GM21717 (cell line): Measurements from ENCODE around the gene NCR2.
"Not testable (repeated sequence)": the region's sequence is repeated elsewhere in the genome, so short reads cannot be mapped to it uniquely, and the experiment has no call there.

Source experiments
- ATAC-seq: cut with Tn5 transposase; IDR thresholded peaks from one replicate; pipeline ENCODE4 v1.9.1; 2021; ENCODE audit warnings: mild to moderate bottlenecking, moderate library complexity; ENCODE audit not compliant: unreplicated experiment

The NCR2 gene, protein sequence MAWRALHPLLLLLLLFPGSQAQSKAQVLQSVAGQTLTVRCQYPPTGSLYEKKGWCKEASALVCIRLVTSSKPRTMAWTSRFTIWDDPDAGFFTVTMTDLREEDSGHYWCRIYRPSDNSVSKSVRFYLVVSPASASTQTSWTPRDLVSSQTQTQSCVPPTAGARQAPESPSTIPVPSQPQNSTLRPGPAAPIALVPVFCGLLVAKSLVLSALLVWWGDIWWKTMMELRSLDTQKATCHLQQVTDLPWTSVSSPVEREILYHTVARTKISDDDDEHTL

DNA sequence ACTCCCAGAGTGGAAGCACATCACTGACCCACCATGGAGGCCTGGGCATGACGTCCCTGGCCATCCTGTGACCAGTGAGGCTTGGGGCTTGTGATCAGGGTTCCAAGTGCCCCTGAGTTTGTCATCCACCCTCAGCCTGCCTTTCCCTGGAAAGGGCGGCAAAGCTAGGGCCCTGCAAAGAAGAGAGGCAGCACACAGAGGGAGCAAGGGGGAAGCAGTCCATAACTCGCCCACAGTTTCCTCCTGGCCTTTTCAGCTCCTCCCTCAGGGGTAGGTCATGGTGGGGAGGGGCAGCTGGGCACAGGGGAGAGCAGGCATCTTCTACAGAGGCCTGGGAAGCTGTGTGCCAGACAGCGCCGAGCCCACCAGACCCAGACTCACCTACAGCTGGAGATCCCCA lies at the start of gene NCR2:
TSS of gene NCR2 (plus strand) at position 313 of the 400 bp plus-strand sequence. CDS start 269 bp downstream, outside the sequence.
- no peak for ATAC-seq

DNA sequence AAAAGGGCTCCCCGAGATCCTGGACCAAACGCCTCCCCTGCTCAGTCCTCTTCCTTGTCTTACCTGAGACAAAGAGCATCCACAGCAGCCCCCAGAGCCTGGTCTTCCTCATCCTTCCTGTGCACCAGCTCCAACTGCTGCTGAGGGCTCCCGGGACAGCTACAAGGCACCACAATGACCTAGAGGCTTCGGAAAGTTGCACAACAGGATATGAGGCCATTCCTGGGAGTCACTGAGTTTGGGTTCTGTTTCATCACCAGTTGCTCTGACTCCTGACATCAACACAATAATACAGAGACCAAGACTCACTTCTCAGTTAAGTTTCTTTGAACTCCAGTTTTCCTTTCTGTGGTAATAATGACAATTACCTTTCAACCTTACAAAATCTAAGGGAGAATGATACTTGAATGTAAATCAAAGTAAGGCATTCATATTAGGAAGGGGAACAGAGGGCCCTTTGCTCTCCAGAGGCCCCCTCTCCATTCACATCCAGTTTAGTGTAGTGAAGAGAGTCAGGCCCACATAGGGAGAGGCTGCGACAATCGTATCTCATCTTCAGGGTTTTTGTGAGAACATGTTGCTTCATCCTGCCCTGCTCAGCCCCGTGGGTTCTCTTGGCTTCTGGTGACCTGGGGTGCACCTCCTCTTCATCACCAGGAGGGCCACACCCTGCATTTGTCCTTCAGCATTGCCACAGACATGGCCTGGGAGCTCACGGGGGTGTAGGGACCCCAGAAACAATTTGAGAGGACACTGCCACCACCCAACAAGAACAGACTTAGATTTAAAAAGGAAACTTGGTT lies 48.7 kb upstream of the NCR2 start, which contains the start of gene TREM1:
TSS of gene TREM1 (minus strand) at position 139 of the 803 bp plus-strand sequence. CDS start at position 112, 27 bp downstream.
- no peak for ATAC-seq

DNA sequence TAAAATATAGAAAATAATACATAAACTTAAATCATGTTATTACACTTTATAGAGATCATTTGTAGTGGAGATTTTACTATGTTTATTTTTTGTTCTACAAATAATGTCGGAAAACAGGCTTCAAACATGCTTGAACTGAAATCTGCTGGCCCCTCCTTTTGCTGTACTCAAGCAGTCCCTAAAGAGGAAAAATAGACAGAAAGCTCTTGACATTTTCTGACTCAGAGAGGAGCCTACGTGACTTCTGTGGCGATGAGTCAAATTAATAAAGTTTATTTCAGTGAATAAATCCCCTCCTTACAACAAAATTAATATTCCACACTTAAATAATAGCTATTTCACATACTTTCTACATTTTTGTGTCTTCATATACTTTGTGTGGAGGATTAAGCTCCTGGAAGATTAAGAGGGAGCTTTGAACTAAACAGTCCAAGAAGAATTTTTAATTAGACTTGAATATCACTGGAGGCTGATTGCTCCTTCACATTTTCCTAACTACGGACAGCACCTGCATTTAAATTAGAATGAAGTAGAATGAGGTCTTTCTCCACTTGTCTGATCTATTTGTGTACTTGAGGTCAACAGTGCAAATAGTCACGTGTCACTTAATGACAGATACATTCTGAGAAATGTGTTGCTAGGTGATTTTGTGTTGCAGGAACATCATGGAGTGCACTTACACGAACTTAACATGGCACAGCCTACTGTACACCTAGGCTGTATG lies 47.2 kb upstream of the NCR2 start:
- no peak for ATAC-seq

DNA sequence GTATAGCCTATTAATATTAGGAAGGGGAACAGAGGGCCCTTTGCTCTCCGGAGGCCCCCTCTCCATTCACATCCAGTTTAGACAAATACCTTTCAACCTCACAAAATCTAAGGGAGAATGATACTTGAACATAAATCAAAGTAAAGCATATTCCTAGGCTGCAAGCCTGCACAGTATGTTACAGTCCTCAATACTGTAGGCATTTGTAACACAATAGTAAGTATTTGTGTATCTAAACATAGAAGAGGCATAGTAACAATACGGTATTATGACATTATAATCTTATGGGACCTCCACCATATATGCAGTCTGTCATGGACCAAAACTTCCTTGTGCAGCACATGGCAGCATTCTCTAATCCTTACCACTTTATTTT lies 46.7 kb upstream of the NCR2 start:
- no peak for ATAC-seq

DNA sequence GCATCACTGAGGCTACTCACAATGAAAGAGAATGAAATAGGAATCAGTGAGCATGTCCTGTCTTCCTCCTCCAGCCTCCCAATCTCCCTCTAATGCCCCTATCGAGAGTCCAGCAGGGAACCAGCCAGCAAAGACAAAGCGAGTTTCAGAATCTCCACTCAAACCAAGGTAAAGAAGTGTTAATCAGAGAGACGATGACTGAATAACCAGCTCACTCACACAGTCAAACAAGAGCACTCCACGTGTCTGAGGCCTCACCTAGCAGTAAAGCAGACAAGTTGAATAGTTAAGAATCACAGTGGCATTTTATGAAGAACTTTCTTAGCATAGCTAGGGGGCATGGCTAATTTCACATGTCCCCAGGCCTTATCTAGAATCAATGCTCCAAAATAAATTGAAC lies 45.6 kb upstream of the NCR2 start:
- ATAC-seq, result no peak

DNA sequence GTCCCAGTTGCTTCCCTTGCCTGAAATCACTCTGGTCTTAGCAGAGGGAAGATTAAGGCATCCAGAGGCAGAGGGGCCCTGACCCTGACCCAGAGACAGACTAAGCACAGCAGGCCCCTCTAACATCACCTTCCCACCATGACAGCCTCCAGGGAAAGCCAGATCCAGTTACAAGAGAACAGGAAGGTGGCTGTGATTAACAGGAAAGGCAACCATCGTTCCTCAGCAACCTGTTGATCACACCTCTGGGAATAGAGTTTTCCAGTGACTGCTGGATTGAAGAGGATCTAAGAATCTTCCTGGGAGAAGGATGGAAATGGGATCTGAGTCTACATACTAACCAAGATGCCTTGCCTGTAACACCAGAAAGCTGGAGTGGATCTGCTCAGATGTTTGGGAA lies 43.7 kb upstream of the NCR2 start:
- no peak for ATAC-seq

DNA sequence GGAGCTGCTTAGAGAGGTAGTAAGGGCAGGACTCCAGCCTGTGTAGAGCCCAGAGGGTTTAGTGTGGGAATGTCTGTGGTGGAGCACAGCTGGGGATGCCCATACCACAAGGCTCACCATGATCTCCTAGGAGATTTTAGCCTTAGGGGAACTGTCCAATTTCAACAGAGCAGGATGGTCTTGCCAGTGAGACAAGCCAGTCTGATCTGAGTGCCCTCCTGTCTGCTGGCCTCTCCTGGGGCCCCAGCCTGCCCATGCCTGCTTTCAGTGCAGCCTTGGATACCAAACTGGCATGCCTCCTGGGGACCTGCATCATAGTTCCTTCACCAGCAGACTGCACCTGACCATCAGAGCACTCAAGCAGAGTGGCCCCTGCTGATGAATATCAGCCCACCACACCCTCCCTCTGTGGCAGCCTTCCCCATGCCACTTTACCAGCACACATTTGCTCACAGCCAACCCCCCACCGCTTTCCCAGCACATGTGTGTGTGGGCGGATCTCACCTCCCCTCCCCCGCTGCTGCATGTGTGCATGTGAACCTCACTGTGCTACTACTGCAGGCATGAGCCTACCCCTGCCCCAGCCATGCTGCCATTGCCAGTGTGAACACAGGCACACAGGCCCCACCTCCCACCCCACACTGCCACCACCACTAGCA lies 41.1 kb upstream of the NCR2 start:
- ATAC-seq, result no peak

DNA sequence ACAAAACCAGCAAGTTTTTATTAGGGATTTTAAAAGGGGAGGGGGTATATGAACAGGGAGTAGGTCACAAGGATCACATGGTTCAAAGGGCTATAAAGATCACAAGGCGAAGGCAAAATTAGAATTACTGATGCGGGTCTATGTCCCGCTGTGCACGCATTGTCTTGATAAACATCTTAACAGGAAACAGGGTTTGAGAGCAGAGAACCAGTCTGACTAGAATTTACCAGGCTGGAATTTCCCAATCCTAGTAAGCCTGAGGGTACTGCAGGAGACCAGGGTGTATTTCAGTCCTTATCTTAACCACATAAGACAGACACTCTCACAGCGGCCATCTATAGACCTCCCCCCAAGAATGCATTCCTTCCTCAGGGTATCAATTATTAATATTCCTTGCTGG lies 38.2 kb upstream of the NCR2 start:
- ATAC-seq, result not testable (repeated sequence)

DNA sequence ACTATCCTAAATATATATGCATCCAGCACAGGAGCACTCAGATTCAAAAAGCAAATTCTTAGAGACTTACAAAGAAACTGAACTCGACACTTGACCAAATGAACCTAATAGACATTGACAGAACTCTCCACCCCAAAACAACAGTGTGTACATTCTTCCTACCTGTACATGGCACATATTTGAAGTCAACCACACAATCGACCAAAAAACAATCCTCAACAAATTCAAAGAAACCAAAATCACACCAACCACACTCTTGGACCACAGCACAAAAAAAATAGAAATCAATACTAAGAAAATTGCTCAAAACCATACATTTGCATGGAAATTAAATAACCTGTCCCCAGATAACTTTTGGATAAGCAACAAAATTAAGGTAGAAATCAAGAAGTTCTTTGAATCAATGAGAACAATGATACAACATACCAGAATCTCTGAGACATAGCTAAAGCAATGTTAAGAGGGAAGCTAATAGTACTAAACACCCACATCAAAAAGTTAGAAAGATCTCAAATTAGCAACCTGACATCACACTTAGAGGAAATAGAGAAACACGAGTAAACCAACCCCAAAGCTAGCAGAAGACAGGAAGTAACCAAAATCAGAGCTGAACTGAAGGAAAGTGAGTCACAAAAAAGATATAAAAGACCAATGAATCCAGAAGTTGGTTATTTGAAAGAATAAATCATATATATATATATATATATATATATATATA lies 36.5 kb upstream of the NCR2 start:
- no peak for ATAC-seq

DNA sequence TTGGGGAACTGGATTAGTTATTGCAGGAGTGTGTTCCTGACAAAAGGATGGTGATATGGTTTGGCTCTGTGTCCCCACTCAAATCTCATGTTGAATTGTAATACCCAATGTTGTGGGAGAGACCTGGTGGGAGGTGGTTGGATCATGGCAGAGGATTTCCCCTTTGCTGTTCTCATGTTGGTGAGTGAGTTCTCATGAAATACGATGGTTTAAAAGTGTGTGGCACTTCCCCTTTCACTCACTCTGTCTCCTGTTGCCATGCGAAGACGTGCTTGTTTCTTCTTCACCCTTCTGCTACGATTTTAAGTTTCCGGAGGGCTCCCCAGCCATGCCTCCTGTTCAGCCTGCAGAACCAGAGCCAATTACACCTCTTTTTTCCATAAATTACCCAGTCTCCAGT lies 32.8 kb upstream of the NCR2 start:
- ATAC-seq, result no peak

DNA sequence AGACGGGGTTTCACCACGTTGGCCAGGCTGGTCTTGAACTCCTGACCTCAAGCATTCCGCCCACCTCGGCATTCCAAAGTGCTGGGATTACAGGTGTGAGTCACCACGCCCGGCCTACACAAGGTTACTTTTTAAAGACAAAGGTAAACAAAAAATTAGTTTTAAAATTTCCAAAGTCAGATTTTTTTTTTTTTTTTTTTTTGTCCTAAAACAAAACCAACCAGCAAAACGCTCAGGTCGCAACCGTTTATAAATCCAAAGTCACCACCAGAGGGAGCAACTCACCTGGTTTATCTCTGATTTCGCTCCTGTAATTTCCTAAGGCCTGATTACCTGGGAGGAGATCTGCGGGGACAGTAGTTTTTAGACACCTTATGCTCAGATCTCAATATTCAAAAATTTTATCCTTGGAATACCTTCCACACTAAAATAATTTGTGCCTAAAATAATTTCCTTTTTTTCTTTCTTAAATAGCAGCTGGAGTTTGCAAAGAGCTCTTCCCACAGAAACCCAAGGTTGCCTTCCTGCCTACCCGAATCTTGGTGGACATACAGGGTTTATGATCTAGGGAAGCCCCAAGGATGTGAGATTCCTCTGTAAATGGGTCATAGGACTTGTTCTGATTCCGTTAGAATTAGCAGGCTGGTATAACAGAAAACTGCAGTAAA lies 29.1 kb upstream of the NCR2 start:
- ATAC-seq, result no peak

DNA sequence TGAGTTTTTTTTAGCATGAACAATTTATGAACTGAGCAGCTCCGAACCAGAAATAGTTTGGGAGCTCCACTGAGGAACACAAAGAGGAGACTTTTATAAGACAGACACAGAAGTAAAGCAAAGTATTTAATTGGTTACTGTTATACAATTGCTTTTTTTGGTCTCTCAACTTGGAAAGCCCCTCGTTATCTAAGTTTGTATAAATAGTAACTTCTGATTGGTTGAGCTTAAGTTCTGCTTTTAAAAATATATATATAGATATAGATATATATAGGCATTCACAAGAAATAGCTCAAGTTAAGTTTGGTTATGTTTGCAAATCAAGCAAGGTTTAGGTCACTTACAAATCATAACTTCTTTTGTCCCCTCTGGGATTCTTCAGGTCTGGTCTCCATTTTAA lies 20.2 kb upstream of the NCR2 start:
- ATAC-seq, result no peak

DNA sequence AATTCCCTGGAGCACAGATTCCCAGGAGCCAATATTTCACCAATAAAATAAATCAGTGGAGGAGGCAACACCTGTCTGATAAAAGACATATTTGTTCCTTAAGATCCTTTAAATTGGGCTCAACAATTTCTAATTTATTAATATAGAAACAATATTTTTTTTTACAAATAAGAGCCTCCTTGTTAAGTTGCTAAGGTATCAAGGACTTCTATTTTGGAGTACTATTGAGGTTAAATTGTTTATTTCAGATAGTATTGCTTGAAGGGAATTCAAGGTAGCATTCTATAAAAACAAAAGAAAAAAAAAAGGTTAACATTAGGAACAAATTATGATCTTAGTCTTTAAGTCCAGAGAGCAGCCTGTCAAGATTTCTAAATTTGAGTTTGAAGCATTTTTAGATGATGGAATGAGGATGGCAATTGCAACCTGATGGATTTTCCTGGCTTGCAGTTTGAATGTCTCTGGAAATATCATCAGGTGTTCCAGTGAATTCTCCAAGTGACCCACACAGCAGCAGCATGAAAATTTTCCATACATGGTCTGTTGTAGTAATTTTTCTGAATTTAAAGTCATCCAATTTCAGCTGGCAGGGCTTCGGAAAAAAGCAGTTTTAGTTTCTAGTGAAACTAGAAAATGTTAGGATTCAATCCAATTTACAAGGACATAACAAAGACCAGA lies 19.3 kb upstream of the NCR2 start:
- ATAC-seq, result no peak

DNA sequence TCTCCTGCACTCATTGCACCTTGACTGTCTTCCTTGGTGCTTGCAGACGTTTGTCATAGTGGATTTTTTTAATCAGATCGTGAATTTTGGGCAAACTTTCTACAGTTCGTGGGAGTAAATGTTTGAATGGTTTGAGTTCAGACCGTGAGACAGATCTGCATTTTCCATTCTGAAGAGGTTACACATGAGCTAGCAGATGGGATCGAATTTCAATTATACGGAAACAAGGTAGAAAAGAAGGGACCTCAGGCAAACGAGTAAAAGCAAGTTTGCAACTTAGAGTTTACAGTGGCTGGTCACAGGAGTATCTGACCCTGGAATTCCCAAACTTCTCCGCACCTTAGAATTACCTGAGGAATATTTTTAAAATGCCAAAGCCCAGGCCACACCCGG lies 17.2 kb upstream of the NCR2 start:
- ATAC-seq, result no peak

DNA sequence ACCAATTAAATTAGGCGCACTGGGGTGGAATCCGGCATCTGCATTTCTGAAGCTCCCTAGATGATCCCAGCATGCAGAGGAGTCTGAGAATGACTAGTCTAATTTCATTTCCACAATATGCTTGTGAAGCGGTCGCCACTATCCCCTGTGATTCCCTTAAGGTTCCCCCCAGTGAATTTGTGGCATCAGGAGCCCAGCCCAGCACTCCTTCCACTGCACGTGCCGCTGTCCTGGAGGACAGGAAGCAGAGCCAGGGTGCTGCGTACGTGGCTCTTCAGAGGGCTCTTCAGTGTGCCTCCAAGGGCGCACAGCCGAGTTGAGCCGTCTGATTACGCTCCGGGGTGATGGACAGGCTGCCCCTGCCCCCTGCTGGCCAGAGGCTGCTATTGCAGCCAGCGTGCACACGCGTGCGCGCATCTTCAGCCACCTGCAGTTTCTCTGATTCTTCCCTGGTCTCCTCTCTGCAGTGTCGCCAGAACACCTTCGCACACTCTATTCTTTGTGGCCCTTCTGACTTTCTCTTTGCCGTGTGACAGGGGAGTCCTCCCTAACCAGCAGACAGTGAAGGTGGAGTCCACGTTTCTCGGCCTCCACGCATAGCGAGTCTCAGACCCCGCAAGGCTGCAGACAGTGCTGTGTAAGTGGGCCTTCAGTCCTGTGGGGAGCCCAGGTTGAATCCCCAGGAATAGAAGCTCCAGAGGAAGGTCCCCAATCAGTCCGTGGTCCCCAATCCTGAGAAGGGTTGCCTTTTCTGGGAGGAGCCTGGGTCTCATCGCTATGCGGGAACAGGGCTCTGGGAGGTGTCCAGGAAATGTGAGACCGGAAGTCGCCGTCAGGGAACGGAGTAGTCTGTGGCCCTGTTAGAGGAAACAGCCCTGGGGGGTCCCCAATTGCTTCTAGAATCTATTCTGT lies 16.5 kb upstream of the NCR2 start:
- ATAC-seq, result peak; percentile 82

DNA sequence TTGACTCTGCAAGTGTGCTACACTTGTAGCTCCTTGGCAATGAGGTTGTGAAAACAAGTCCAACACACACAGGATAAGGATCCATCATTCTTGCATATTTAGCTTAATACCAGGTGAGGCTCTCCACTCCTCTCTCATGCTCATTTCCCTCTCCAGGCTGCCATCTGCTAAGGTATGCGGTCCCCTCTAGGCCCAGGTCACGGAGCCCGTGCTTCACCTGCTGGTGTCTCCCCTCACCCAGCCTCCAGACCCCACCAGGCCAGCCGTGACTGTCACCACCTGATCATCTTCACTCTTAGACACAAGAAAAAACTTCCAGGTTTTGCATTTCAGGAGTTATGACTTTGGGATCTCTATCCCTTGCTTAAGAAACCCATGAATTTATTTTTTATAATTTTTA lies 14.2 kb upstream of the NCR2 start:
- no peak for ATAC-seq

DNA sequence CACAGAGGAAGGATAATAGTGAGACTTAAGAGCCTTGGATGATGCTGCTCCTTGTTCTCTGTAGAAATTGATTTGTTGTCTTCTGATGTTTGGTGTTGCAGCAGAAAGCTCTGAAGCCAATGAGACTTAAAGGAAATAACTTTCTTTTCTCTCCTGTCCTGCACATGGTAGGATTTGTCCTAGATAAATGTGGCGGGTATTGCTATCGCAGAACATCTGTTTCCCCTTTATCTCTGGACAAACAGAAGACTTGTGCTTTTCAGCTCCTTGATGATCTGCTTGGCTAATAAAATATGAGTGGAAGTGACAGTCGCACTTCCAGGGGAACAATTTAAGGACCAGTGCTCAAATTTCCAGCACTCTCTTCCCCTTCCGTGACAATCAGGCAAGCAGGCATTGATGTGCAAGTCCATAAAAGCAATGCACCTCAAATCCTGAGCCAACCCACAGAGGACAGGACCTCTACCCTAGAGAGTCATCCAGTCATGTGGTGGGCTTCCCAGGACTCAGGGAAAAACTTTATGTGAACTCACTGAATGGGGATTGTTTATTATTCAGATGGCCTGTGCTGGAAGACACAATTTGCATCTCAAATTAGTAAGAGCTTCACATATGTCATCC lies 9.9 kb upstream of the NCR2 start:
- ATAC-seq, result no peak

DNA sequence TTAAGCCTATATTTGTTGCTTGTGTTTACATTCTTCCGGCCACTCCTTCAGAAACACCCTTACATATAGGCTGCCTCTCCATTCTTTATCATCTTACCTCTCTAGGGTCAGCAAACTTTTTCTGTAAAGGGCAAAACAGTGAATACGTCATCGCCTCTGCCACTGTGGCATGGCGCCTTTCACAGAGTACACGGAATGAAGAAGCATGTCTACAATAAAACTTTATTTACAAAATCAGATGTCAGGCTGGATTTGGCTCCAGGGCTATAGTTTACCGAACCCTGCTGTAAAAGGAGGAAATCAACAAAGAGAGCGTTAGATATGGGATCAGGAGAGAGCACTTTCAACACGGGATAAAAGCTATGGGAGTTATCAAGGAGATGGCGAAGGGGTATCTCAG lies 9.3 kb upstream of the NCR2 start:
- ATAC-seq, result no peak
